ENCODE data around the gene OBI1.

GRCh38 chr13:78596736-78597601, 62.0 kb downstream of the OBI1 start:
- no peak for TF ChIP-seq CTCF (IDR thresholded peaks at IDR 0.05; ENCODE audit: low read length)
- TF ChIP-seq EZH2 (IDR thresholded peaks at IDR 0.05; ENCODE audit: borderline replicate concordance, low read length) = no peak
